ENCODE measurements around the gene PIP5K1B.

DNA sequence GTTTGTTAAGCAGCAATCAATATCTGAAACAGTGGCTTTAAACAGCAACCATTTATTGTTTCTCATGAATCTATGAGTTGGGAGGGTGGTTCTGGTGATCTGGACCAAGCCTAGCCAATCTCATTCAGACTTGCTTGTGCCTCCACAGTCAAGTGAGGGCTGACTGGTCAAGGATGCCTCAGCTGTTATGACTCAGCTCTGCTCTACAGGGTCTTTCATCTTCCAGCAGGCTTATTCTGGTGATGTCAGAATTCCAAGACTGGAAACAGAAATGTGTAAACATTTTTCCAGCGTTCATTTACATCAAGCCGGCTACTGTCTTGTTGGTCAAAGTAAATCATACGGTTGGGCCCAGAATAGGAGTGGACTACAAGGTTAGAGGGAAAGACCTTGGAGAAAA, 2.5 kb upstream of the PIP5K1B start:
- TF ChIP-seq, protein P1, sequence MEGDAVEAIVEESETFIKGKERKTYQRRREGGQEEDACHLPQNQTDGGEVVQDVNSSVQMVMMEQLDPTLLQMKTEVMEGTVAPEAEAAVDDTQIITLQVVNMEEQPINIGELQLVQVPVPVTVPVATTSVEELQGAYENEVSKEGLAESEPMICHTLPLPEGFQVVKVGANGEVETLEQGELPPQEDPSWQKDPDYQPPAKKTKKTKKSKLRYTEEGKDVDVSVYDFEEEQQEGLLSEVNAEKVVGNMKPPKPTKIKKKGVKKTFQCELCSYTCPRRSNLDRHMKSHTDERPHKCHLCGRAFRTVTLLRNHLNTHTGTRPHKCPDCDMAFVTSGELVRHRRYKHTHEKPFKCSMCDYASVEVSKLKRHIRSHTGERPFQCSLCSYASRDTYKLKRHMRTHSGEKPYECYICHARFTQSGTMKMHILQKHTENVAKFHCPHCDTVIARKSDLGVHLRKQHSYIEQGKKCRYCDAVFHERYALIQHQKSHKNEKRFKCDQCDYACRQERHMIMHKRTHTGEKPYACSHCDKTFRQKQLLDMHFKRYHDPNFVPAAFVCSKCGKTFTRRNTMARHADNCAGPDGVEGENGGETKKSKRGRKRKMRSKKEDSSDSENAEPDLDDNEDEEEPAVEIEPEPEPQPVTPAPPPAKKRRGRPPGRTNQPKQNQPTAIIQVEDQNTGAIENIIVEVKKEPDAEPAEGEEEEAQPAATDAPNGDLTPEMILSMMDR (IDR thresholded peaks at IDR 0.05 in 4 of 5, conservative IDR thresholded peaks at IDR 0.05 in 1 of 5), result no peak
- TF ChIP-seq POLR2A (IDR thresholded peaks at IDR 0.05), result no peak
